OCI-LY1 (cell line): ENCODE measurements around the gene MYH15.

Experiments used
- H2AFZ ChIP-seq: fragments of 200-600 bp; sonication (generic), shearing (Covaris generic); 2 replicates; pipeline ENCODE4 v1.6.0; 2014; ENCODE audit warnings: antibody characterized with exemption, mild to moderate bottlenecking, low read length
- H3F3A ChIP-seq: fragments of 200-600 bp; sonication (generic), shearing (Covaris generic); 2 replicates; pipeline ENCODE4 v1.6.0; 2014; ENCODE audit warnings: mild to moderate bottlenecking, antibody characterized with exemption, low read length, moderate library complexity; ENCODE audit not compliant: insufficient read depth
- H3K27ac ChIP-seq: fragments of 200-600 bp; sonication (generic); 2 replicates; pipeline ENCODE4 v1.5.1; 2014; ENCODE audit warnings: low read length, mixed run types, mild to moderate bottlenecking, low read depth; ENCODE audit not compliant: poor library complexity, severe bottlenecking
- H3K27me3 ChIP-seq: fragments of 200-600 bp; sonication (generic); 2 replicates; pipeline ENCODE4 v1.6.0; 2014; ENCODE audit warnings: antibody characterized with exemption, mild to moderate bottlenecking, low read length, moderate library complexity; ENCODE audit not compliant: insufficient read depth
- H3K36me3 ChIP-seq: fragments of 200-600 bp; sonication (generic); 2 replicates; pipeline ENCODE4 v1.6.1; 2014; ENCODE audit warnings: mild to moderate bottlenecking, antibody characterized with exemption, low read length, moderate library complexity, mixed read lengths; ENCODE audit not compliant: insufficient read depth
- H3K4me1 ChIP-seq: fragments of 200-600 bp; sonication (generic); 2 replicates; pipeline ENCODE4 v1.5.1; 2014; ENCODE audit warnings: mild to moderate bottlenecking, low read length, moderate library complexity; ENCODE audit not compliant: insufficient read depth, severe bottlenecking
- H3K4me2 ChIP-seq: fragments of 200-600 bp; sonication (generic), shearing (Covaris generic); 2 replicates; pipeline ENCODE4 v1.6.1; 2014; ENCODE audit warnings: low read length
- H3K4me3 ChIP-seq: fragments of 200-600 bp; sonication (generic); 2 replicates; pipeline ENCODE4 v1.5.1; 2014; ENCODE audit warnings: low read length, low read depth, mild to moderate bottlenecking, mixed read lengths; ENCODE audit not compliant: poor library complexity, severe bottlenecking
- H3K79me2 ChIP-seq: fragments of 200-600 bp; shearing (Covaris generic); 2 replicates; pipeline ENCODE4 v1.6.1; 2016; ENCODE audit warnings: mixed run types, low read length, mixed read lengths; ENCODE audit not compliant: insufficient read depth
- H3K9ac ChIP-seq: fragments of 200-600 bp; sonication (generic), shearing (Covaris generic); 2 replicates; pipeline ENCODE4 v1.6.1; 2014; ENCODE audit warnings: mild to moderate bottlenecking, low read length, mixed read lengths
- H3K9me2 ChIP-seq: fragments of 200-600 bp; sonication (generic), shearing (Covaris generic); 2 replicates; pipeline ENCODE4 v1.6.1; 2014; ENCODE audit warnings: low read depth, mild to moderate bottlenecking, low read length, mixed read lengths
- H3K9me3 ChIP-seq: fragments of 200-600 bp; shearing (Covaris generic); 2 replicates; pipeline ENCODE4 v1.6.1; 2014; ENCODE audit warnings: low read length, mixed read lengths
- H4K20me1 ChIP-seq: fragments of 200-600 bp; sonication (generic), shearing (Covaris generic); 2 replicates; pipeline ENCODE4 v1.6.0; 2016; ENCODE audit warnings: mild to moderate bottlenecking, low read length; ENCODE audit not compliant: insufficient read depth
- EZH2 ChIP-seq: fragments of 200-600 bp; sonication (generic), shearing (Covaris generic); IDR thresholded peaks from 2 replicates; pipeline ENCODE4 v1.8.0; 2017; ENCODE audit warnings: borderline replicate concordance, mixed run types, mild to moderate bottlenecking, antibody characterized with exemption, low read length, moderate library complexity, mixed read lengths
- TF ChIP-seq, protein P1 (sequence below): fragments of 200-600 bp; sonication (generic), shearing (Covaris generic); IDR thresholded peaks from 2 replicates; pipeline ENCODE4 v1.5.1; 2017; ENCODE audit warnings: mild to moderate bottlenecking, antibody characterized with exemption, low read length, moderate library complexity, mixed read lengths

MYH15 gene

GRCh38 chr3:108511055-108511454 lies 659 bp upstream of the MYH15 start:
- no peaks in the 10 kb centered on the region for H3K27me3 ChIP-seq
- H3K4me2 ChIP-seq, result no peak overlapping the region
- no peak overlapping the region for H2AFZ ChIP-seq
- no peaks in the 10 kb centered on the region for H3K9me2 ChIP-seq
- no peaks in the 10 kb centered on the region for H3K9me3 ChIP-seq
- H3K9ac ChIP-seq, result no peak overlapping the region
- H4K20me1 ChIP-seq, result no peaks in the 10 kb centered on the region
- H3K4me3 ChIP-seq, result no peak overlapping the region
- no peak for TF ChIP-seq EZH2
- TF ChIP-seq, protein P1, sequence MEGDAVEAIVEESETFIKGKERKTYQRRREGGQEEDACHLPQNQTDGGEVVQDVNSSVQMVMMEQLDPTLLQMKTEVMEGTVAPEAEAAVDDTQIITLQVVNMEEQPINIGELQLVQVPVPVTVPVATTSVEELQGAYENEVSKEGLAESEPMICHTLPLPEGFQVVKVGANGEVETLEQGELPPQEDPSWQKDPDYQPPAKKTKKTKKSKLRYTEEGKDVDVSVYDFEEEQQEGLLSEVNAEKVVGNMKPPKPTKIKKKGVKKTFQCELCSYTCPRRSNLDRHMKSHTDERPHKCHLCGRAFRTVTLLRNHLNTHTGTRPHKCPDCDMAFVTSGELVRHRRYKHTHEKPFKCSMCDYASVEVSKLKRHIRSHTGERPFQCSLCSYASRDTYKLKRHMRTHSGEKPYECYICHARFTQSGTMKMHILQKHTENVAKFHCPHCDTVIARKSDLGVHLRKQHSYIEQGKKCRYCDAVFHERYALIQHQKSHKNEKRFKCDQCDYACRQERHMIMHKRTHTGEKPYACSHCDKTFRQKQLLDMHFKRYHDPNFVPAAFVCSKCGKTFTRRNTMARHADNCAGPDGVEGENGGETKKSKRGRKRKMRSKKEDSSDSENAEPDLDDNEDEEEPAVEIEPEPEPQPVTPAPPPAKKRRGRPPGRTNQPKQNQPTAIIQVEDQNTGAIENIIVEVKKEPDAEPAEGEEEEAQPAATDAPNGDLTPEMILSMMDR, result no peak
- H3K4me1 ChIP-seq, result no peaks in the 10 kb centered on the region
- H3F3A ChIP-seq, result no peaks in the 10 kb centered on the region
- no peaks in the 10 kb centered on the region for H3K79me2 ChIP-seq
- H3K36me3 ChIP-seq, result no peaks in the 10 kb centered on the region
- no peak overlapping the region for H3K27ac ChIP-seq

GRCh38 chr3:108509871-108510270 lies 525 bp downstream of the MYH15 start:
- Histone ChIP-seq H3K36me3 (no peaks in the 10 kb centered on the region), H3K27ac (no peak overlapping the region), H3K27me3 (no peaks in the 10 kb centered on the region), H3K4me3 (no peak overlapping the region), H3K4me1 (no peaks in the 10 kb centered on the region), H3K9ac (no peak overlapping the region), H3F3A (no peaks in the 10 kb centered on the region), H3K9me3 (no peaks in the 10 kb centered on the region), H3K79me2 (no peaks in the 10 kb centered on the region), H2AFZ (no peak overlapping the region), H3K9me2 (no peaks in the 10 kb centered on the region), H4K20me1 (no peaks in the 10 kb centered on the region), H3K4me2 (no peak overlapping the region)
- TF ChIP-seq, protein P1, result no peak
- no peak for TF ChIP-seq EZH2

DNA sequence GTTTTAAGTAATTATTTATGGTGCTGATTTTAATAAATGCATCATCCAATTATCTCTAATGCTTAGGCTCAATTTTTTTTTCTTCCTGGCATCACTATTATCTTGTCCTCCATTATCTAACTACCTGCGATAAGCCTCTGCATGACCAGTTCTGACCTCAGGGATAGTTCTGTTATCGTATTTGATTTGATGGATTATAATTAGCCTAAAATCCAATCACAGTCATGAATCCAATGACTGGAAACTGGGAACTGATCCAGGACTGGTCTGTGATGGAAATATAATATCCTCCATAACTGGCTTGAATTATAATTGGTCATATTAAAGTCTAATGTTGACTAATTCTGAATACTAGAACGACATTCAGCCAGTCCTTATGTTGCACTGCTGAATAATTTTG lies 1.1 kb downstream of the MYH15 start:
- no peak overlapping the region for H3K4me2 ChIP-seq
- TF ChIP-seq EZH2, result no peak
- TF ChIP-seq, protein P1, result no peak
- H3K9me3 ChIP-seq, result no peaks in the 10 kb centered on the region
- no peaks in the 10 kb centered on the region for H3K36me3 ChIP-seq
- H3K27me3 ChIP-seq, result no peaks in the 10 kb centered on the region
- H3K79me2 ChIP-seq, result no peaks in the 10 kb centered on the region
- H3K4me1 ChIP-seq, result no peaks in the 10 kb centered on the region
- no peak overlapping the region for H3K4me3 ChIP-seq
- H4K20me1 ChIP-seq, result no peaks in the 10 kb centered on the region
- H2AFZ ChIP-seq, result no peak overlapping the region
- no peak overlapping the region for H3K27ac ChIP-seq
- H3F3A ChIP-seq, result no peaks in the 10 kb centered on the region
- H3K9ac ChIP-seq, result no peak overlapping the region
- no peaks in the 10 kb centered on the region for H3K9me2 ChIP-seq
